AG04449 (cell line): ENCODE measurements around the gene CALML4.
"Not testable (repeated sequence)": the region's sequence is repeated elsewhere in the genome, so short reads cannot be mapped to it uniquely, and the experiment has no call there.

Source experiments
- CTCF ChIA-PET: fragments of 350-600 bp; formaldehyde crosslinking; extraction: SDS; loops from one replicate; lab custom pipeline; 2021; ENCODE audit warnings: antibody characterized with exemption; lab: Yijun Ruan, JAX
- POLR2A ChIA-PET: fragments of 400-600, 350-600 bp; formaldehyde crosslinking; extraction: SDS; loops from one replicate; lab custom pipeline; 2020; ENCODE audit warnings: antibody characterized with exemption, inconsistent platforms; lab: Yijun Ruan, JAX
- DNase-seq: peaks from one replicate; pipeline ENCODE4 v3.0.0-alpha.2; 2010; ENCODE audit warnings: low read depth, low spot score
- H3K4me3 ChIP-seq: 2 replicates; pipeline ENCODE4 v1.5.1; 2011; ENCODE audit warnings: low read depth, mild to moderate bottlenecking, control low read depth, low read length
- CTCF ChIP-seq: IDR thresholded peaks from one replicate; pipeline ENCODE4 v1.5.1; 2011; ENCODE audit warnings: mild to moderate bottlenecking, moderate library complexity, low read length, control low read depth, inconsistent platforms; ENCODE audit not compliant: insufficient read depth; ENCODE audit errors: missing control alignments

Gene CALML4

GRCh38 chr15:68173119-68173518 is 32.0 kb downstream of the CALML4 start:
- CTCF ChIA-PET: interaction anchor here (1.2 to 1.8 kb wide), 2 partner anchors 18 to 310 kb away, joined by 5 read pairs; no protein-coding TSS in a partner anchor
- DNase-seq: no peak
- H3K4me3 ChIP-seq: no peak overlapping the region
- POLR2A ChIA-PET: no interaction called here
- no peak for TF ChIP-seq CTCF

- POLR2A ChIA-PET, H3K4me3 ChIP-seq, DNase-seq: not testable (repeated sequence)
- CTCF ChIA-PET: interaction anchor here (1.8 kb wide), 1 partner anchor 17 kb away, joined by 5 read pairs; no protein-coding TSS in a partner anchor
Measured at GRCh38 chr15:68172037-68172436, 33.1 kb downstream of the CALML4 start.

- H3K4me3 ChIP-seq: no peak overlapping the region
- ChIA-PET POLR2A (no interaction called here), CTCF (interaction anchor here (1.2 to 4.2 kb wide), 2 partner anchors 13 to 304 kb away, joined by 6 to 16 read pairs; no protein-coding TSS in a partner anchor)
- no peak for DNase-seq
- TF ChIP-seq CTCF: no peak
Measured at GRCh38 chr15:68166847-68167246, 38.3 kb downstream of the CALML4 start.

GRCh38 chr15:68163191-68163590 is 41.9 kb downstream of the CALML4 start:
- CTCF ChIA-PET: interaction anchor here (0.6 to 4.2 kb wide), 3 partner anchors 7 to 300 kb away, joined by 3 to 26 read pairs (median 23); no protein-coding TSS in a partner anchor
- no peak for TF ChIP-seq CTCF
- POLR2A ChIA-PET: no interaction called here
- no peak for DNase-seq
- H3K4me3 ChIP-seq: no peak overlapping the region

- ChIA-PET POLR2A (no interaction called here), CTCF (interaction anchor here (1.1 to 8.6 kb wide), 3 partner anchors 12 to 295 kb away, joined by 3 to 212 read pairs (median 9); no protein-coding TSS in a partner anchor)
- no peak for DNase-seq
- no peak overlapping the region for H3K4me3 ChIP-seq
- no peak for TF ChIP-seq CTCF
Measured at GRCh38 chr15:68158046-68158628, 47.0 kb downstream of the CALML4 start.

GRCh38 chr15:68157074-68157473 is 48.1 kb downstream of the CALML4 start:
- DNase-seq: no peak
- POLR2A ChIA-PET: no interaction called here
- no peak for TF ChIP-seq CTCF
- CTCF ChIA-PET: interaction anchor here (1.2 to 8.6 kb wide), 4 partner anchors 11 to 300 kb away, joined by 3 to 212 read pairs (median 7); no protein-coding TSS in a partner anchor
- no peak overlapping the region for H3K4me3 ChIP-seq
